Heart left ventricle (tissue), 16 donors: ENCODE results near the gene MYBPHL. TPM values are rescaled to one million over a fixed set of nuclear protein-coding genes. Genes with fewer than 3 reads are reported as not detected.

Source experiments
- ATAC-seq, 4 donors: fragments of 200-7000 bp; cut with Tn5 transposase; one replicate each; pipeline ENCODE4 v1.9.1; 2020 to 2022; ENCODE audit warnings: moderate library complexity in 4 of 4, mild to moderate bottlenecking in 3 of 4, moderate number of reproducible peaks in 1 of 4
- DNase-seq, 5 donors: peaks; one replicate each; pipeline ENCODE4 v3.0.0-alpha.2; 2020
- H3K27ac ChIP-seq, 12 donors: fragments of 200-600 bp; sonication (generic) in 4 of 12; one replicate each; pipeline versions ENCODE4 v1.5.0 to v1.8.0; 2016 to 2022; ENCODE audit warnings: mild to moderate bottlenecking in 2 of 12
- H3K27me3 ChIP-seq, 9 donors: fragments of 200-600 bp; sonication (generic) in 2 of 9; one replicate each; pipeline versions ENCODE4 v1.5.1 to v1.8.0; 2016 to 2022; ENCODE audit warnings: mild to moderate bottlenecking in 3 of 9
- H3K36me3 ChIP-seq, 9 donors: fragments of 200-600 bp; sonication (generic) in 2 of 9; one replicate each; pipeline versions ENCODE4 v1.5.0 to v1.8.0; 2018 to 2022; ENCODE audit warnings: mild to moderate bottlenecking in 2 of 9
- H3K4me1 ChIP-seq, 12 donors: fragments of 200-600 bp; sonication (generic) in 4 of 12; one replicate each; pipeline versions ENCODE4 v1.5.0 to v1.8.0; 2016 to 2022; ENCODE audit warnings: mild to moderate bottlenecking in 3 of 12
- H3K4me3 ChIP-seq, 12 donors: fragments of 200-600 bp; sonication (generic) in 4 of 12; one replicate each; pipeline versions ENCODE4 v1.5.0 to v1.8.0; 2017 to 2022; ENCODE audit warnings: mild to moderate bottlenecking in 9 of 12, moderate library complexity in 4 of 12
- H3K9me3 ChIP-seq, 12 donors: fragments of 200-600 bp; sonication (generic) in 4 of 12; one replicate each; pipeline versions ENCODE4 v1.5.0 to v1.8.0; 2016 to 2022; ENCODE audit warnings: mild to moderate bottlenecking in 1 of 12
- POLR2A ChIP-seq, 2 donors: fragments of 450-650 bp; IDR thresholded peaks; one replicate each; pipeline ENCODE4 v1.6.1; 2017; ENCODE audit warnings: antibody characterized with exemption in 2 of 2, mild to moderate bottlenecking in 2 of 2, moderate library complexity in 2 of 2
- WGBS, 4 donors: extraction: QIAGEN DNeasy Blood & Tissue Kit in 2 of 4; methylation state at CpG; one replicate each; pipeline versions ENCODE4 v1.1.5 to v1.1.7; 2013 to 2018; 5-methylcytosine and 5-hydroxymethylcytosine counted together
- intact Hi-C, 10 donors: fragments of 100-400 bp; cut with DNase I; formaldehyde crosslinking; loops; one replicate each; pipeline versions ENCODE4 v1.11.1 to v1.14.2; 2022
- polyA plus RNA-seq, 2 donors: library from polyadenylated mRNA; stranded (reverse); fragments of 200-250 nt; gene quantifications; one replicate each; pipeline ENCODE4 v1.2.3, GENCODE V29; 2013
- total RNA-seq, 9 donors: library from RNA; depleted of rRNA in 2 of 9; stranded (reverse); fragments of >200 nt in 2 of 9; fragmentation: NEBNext Ultra II Directional in 3 of 9; extraction: Animal tissue kit (Norgen Biotek cat#: 25700) in 3 of 9; gene quantifications; one replicate each; pipeline versions ENCODE4 v1.1.0 to v1.2.4, GENCODE V29; 2016 to 2023
- TF ChIP-seq, protein P1 (sequence below), 12 donors: fragments of 200-600 bp; sonication (generic) in 4 of 12; IDR thresholded peaks; one replicate each; pipeline versions ENCODE4 v1.5.0 to v1.8.0; 2018 to 2022; ENCODE audit warnings: antibody characterized with exemption in 12 of 12, mild to moderate bottlenecking in 5 of 12
- donor health status: ischemic (EF 13 %, LVEDD 7.1; RV severe dilation, severe dysfunction).
- donor health status: healthy with polysubstance abuse.
- donor health status: DM: no; HTN: yes; CAD: no.
- donor health status: DM: no; HTN: no; CAD: no.
- donor health status: ischemic (EF 25% LVEDD 6.9; RV normal size, moderate dysfunction).
- donor health status: ischemic (EF 25% LVEDD 5.7; RV mildly dilated, moderate dysfunction).
- donor health status: healthy.
- donor health status: DM: yes; HTN: yes; CAD: no.
- donor health status: ischemic (EF 35%, LVEDD 5.7; RV mildly dilated, moderate dysfunction).
- donor health status: nonischemic (EF 11% LVEDD 7.7; RV severe dilation, severe dysfunction).
- donor health status: DM: yes; HTN: yes; CAD: no.
- donor health status: PGD.
- donor health status: ischemic (EF 29% LVEDD 5.4; RV normal size, mild dysfunction).
- donor health status: nonischemic (EF 23%, LVEDD 6.1; RV moderate dilation, normal function).

The MYBPHL gene
- total and polyA plus RNA-seq, 11 donors: 0.24 to 2.5 (median 0.53) TPM; not detected in 3

DNA sequence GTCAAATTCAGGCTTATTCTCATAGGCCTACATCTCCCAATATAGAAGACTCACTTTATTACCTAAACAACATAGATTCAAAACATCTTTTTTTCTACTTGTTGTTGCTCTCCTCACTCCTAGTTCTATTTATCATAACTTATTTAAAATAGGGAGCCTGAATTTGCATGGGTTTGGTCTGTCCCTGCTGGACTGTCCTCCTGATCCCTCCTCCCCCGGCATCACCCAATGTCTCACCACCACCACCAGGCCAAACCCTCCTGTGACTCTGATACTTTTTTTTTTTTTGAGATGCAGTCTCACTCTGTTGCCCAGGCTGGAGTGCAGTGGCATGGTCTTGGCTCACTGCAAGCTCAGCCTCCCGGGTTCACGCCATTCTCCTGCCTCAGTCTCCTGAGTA is 31.8 kb upstream of the MYBPHL start:
- no peak for ATAC-seq
- Histone ChIP-seq H3K4me3 (no peak overlapping the region), H3K9me3 (no peaks in the 10 kb centered on the region), H3K4me1 (peaks cover 0 to 18% (median 10%) of the 10 kb centered on the region in 12 donors), H3K27me3 (no peaks in the 10 kb centered on the region), H3K36me3 (peaks cover 3 to 100% (median 83%) of the 10 kb centered on the region in 9 donors), H3K27ac (no peak overlapping the region)
- TF ChIP-seq, protein P1, sequence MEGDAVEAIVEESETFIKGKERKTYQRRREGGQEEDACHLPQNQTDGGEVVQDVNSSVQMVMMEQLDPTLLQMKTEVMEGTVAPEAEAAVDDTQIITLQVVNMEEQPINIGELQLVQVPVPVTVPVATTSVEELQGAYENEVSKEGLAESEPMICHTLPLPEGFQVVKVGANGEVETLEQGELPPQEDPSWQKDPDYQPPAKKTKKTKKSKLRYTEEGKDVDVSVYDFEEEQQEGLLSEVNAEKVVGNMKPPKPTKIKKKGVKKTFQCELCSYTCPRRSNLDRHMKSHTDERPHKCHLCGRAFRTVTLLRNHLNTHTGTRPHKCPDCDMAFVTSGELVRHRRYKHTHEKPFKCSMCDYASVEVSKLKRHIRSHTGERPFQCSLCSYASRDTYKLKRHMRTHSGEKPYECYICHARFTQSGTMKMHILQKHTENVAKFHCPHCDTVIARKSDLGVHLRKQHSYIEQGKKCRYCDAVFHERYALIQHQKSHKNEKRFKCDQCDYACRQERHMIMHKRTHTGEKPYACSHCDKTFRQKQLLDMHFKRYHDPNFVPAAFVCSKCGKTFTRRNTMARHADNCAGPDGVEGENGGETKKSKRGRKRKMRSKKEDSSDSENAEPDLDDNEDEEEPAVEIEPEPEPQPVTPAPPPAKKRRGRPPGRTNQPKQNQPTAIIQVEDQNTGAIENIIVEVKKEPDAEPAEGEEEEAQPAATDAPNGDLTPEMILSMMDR (IDR thresholded peaks at IDR 0.05): no peak
- TF ChIP-seq POLR2A (IDR thresholded peaks at IDR 0.05): no peak
- DNase-seq: no peak
- intact Hi-C loops: no loop called here
- WGBS, 4 donors: 93 to 97% (median 95%) methylated on average over 3 of the region's 3 CpGs

DNA sequence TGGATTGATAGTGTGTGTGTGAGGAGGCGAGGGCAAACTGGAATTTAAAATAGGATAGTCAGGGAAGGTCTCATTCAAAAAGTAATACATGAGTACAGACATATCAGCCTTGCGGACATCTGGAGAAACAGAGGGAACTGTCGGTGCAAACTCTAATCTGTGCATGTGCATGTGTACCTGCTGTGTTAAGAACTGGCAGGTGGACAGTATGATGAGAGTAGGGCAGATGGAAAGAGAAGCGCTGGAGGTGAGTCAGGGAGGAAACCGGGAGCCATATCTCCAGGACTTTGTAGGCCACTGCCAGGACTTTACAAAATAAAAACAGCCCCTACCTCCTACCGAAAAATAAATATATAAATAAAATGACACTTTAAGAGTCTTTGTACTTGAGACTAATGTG is 31.3 kb upstream of the MYBPHL start:
- TF ChIP-seq, protein P1 (IDR thresholded peaks at IDR 0.05): no peak
- no peak for TF ChIP-seq POLR2A (IDR thresholded peaks at IDR 0.05)
- Histone ChIP-seq H3K9me3 (peaks cover 0 to under 1% (median 0%) of the 10 kb centered on the region in 12 donors), H3K36me3 (peaks cover 3 to 100% (median 88%) of the 10 kb centered on the region in 9 donors), H3K4me1 (peaks cover 0 to 13% (median 7%) of the 10 kb centered on the region in 12 donors), H3K27ac (no peak overlapping the region), H3K27me3 (no peaks in the 10 kb centered on the region), H3K4me3 (no peak overlapping the region)
- no peak for DNase-seq
- intact Hi-C loops: no loop called here
- 92 to 96% (median 94%) methylated on average over 6 of the region's 6 CpGs for WGBS, 4 donors
- no peak for ATAC-seq

DNA sequence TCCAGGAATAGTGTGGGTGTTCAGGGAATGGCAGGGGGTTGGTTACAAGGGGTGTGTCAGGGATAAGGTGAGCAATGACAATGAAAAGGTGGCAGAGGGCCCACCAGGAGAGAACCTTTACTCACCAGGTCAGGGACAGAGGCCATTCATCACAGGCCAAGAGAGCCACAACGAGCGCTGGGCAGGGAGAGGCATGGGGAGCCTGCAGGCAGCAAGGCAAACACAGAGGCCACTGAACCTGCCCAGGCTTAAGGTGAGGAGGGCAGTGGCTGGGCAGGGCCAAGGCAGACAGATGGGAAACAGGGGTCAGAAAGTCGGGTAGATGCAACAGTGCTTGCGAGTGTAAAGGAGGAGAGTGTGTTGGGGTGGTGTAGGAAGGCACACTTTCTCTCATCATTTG is 28.3 kb upstream of the MYBPHL start:
- TF ChIP-seq POLR2A (IDR thresholded peaks at IDR 0.05): no peak
- TF ChIP-seq, protein P1 (IDR thresholded peaks at IDR 0.05): no peak
- H3K27me3 ChIP-seq: no peaks in the 10 kb centered on the region

DNA sequence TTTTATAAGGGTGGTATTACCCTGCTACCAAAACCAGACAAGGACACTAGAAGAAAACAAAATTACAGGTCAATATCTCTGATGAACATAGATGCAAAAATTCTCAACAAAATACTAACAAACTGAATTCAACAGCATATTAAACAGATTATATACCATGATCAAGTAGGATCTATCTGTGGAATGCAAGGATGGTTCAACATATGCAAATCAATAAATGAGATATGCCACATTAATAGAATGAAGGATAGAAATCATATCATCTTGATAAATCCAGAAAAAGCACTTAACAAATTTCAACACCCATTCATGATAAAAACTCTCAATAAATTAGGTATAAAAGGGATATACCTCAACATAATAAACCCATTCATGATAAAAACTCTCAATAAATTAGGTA is 24.3 kb upstream of the MYBPHL start:
- TF ChIP-seq, protein P1 (IDR thresholded peaks at IDR 0.05): no peak
- TF ChIP-seq POLR2A (IDR thresholded peaks at IDR 0.05): no peak
- Histone ChIP-seq H3K27me3 (no peaks in the 10 kb centered on the region), H3K4me1 (no peaks in the 10 kb centered on the region), H3K9me3 (peaks cover 0 to 28% (median 12%) of the 10 kb centered on the region in 12 donors), H3K27ac (no peak overlapping the region), H3K4me3 (no peak overlapping the region), H3K36me3 (peaks cover 0 to 98% (median 80%) of the 10 kb centered on the region in 9 donors)
- ATAC-seq (no peak), DNase-seq (no peak)
- intact Hi-C loops: no loop called here

More for the DNA sequence above, 28.3 kb upstream of the MYBPHL start:
- 83 to 95% (median 88%) methylated on average over 4 of the region's 4 CpGs for WGBS, 4 donors
- intact Hi-C loops: no loop called here
- no peak for ATAC-seq
- no peaks in the 10 kb centered on the region for H3K4me1 ChIP-seq
- DNase-seq: no peak
- H3K9me3 ChIP-seq: peaks cover 0 to 28% (median 12%) of the 10 kb centered on the region in 12 donors
- peaks cover 0 to 100% (median 94%) of the 10 kb centered on the region in 9 donors for H3K36me3 ChIP-seq
- H3K4me3 ChIP-seq: no peak overlapping the region
- no peak overlapping the region for H3K27ac ChIP-seq
